Glutamatergic neuron (in vitro differentiated cells): ENCODE measurements around the gene FA2H. TPM values are rescaled to one million over a fixed set of nuclear protein-coding genes. Genes with fewer than 3 reads are reported as not detected.

Experiments used
- DNase-seq: peaks from one replicate; pipeline ENCODE4 v3.0.0; 2022
- H3K27ac Mint-ChIP-seq: one replicate; pipeline ENCODE4 v1.8.0; 2020; ENCODE audit warnings: mild to moderate bottlenecking, mixed read lengths, inconsistent platforms; ENCODE audit not compliant: unreplicated experiment
- H3K27me3 Mint-ChIP-seq: one replicate; pipeline ENCODE4 v1.8.0; 2020; ENCODE audit warnings: mild to moderate bottlenecking, moderate library complexity, mixed read lengths, inconsistent platforms; ENCODE audit not compliant: unreplicated experiment
- H3K36me3 Mint-ChIP-seq: one replicate; pipeline ENCODE4 v1.8.0; 2020; ENCODE audit warnings: mild to moderate bottlenecking, mixed read lengths, inconsistent platforms; ENCODE audit not compliant: unreplicated experiment
- H3K4me1 Mint-ChIP-seq: one replicate; pipeline ENCODE4 v1.8.0; 2020; ENCODE audit warnings: mild to moderate bottlenecking, low read depth, mixed read lengths, inconsistent platforms; ENCODE audit not compliant: unreplicated experiment
- H3K4me3 Mint-ChIP-seq: one replicate; pipeline ENCODE4 v1.8.0; 2020; ENCODE audit warnings: mild to moderate bottlenecking, mixed read lengths, inconsistent platforms; ENCODE audit not compliant: unreplicated experiment
- H3K9me3 Mint-ChIP-seq: one replicate; pipeline ENCODE4 v1.8.0; 2020; ENCODE audit warnings: mild to moderate bottlenecking, moderate library complexity, mixed read lengths, inconsistent platforms; ENCODE audit not compliant: unreplicated experiment
- total RNA-seq: library from RNA; stranded (reverse); fragmentation: NEBNext Ultra II Directional; extraction: Animal tissue kit (Norgen Biotek cat#: 25700); gene quantifications from one replicate; pipeline ENCODE4 v1.2.1, GENCODE V29; 2021; ENCODE audit not compliant: unreplicated experiment
- TF ChIP-seq, protein P1 (sequence below): fragments of 200-600 bp; sonication (generic); IDR thresholded peaks from one replicate; pipeline ENCODE4 v1.5.0; 2021; ENCODE audit not compliant: partially characterized antibody, unreplicated experiment

Gene FA2H
- total RNA-seq, 1 donor from 2014 or later = not detected

DNA sequence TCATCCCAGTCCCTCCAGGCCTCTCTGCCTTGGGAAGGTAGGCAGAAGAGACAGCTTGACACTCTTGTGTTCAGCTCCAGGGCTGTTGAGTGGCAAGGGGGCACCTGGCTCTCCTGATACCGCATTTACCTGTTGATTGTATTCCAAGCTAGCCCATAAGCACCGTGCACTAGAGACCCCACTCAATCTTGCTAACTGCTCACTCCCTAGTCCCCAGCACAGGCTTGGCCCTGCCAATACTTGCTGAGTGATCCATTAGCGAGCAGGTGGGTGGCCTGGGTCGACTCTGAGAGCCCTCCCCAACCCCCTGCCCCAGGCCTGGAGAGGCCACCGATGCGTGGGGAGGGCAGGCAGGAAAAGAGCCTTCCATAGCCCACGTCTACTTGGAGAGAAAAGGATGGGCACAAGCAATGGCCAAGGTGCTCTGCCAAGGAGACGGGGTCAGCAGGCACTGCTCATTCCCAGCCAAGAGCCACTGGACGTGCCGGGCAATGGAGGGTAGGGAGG, 29.5 kb downstream of the FA2H start:
- H3K27ac Mint-ChIP-seq = no peak overlapping the region
- H3K27me3 Mint-ChIP-seq = no peaks in the 10 kb centered on the region
- H3K4me1 Mint-ChIP-seq = peaks cover 2% of the 10 kb centered on the region
- H3K36me3 Mint-ChIP-seq = no peaks in the 10 kb centered on the region
- H3K4me3 Mint-ChIP-seq = no peak overlapping the region
- H3K9me3 Mint-ChIP-seq = no peaks in the 10 kb centered on the region
- TF ChIP-seq, protein P1, sequence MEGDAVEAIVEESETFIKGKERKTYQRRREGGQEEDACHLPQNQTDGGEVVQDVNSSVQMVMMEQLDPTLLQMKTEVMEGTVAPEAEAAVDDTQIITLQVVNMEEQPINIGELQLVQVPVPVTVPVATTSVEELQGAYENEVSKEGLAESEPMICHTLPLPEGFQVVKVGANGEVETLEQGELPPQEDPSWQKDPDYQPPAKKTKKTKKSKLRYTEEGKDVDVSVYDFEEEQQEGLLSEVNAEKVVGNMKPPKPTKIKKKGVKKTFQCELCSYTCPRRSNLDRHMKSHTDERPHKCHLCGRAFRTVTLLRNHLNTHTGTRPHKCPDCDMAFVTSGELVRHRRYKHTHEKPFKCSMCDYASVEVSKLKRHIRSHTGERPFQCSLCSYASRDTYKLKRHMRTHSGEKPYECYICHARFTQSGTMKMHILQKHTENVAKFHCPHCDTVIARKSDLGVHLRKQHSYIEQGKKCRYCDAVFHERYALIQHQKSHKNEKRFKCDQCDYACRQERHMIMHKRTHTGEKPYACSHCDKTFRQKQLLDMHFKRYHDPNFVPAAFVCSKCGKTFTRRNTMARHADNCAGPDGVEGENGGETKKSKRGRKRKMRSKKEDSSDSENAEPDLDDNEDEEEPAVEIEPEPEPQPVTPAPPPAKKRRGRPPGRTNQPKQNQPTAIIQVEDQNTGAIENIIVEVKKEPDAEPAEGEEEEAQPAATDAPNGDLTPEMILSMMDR = no peak
- DNase-seq = no peak

DNA sequence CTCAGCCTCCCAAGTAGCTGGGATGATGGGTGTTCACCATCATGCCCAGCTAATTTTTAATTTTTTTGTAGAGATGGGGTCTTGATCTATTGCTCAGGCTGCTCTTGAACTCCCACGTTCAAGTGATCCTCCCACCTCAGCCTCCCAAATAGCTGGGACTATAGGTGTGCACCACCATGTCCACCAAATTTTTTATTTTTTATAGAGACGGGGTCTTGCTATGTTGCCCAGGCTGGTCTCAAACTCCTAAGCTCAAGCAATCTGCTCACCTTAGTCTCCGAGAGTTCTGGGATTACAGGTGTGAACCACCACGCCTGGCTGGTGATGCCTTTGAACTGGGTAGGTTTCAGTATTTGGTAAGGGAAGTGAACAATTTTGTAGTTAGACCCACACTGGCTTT, 30.1 kb downstream of the FA2H start:
- Mint-ChIP-seq H3K4me3 (no peak overlapping the region), H3K27me3 (peaks cover 2% of the 10 kb centered on the region), H3K36me3 (no peaks in the 10 kb centered on the region), H3K9me3 (no peaks in the 10 kb centered on the region), H3K4me1 (peaks cover 2% of the 10 kb centered on the region), H3K27ac (no peak overlapping the region)
- DNase-seq = no peak
- TF ChIP-seq, protein P1 = no peak

DNA sequence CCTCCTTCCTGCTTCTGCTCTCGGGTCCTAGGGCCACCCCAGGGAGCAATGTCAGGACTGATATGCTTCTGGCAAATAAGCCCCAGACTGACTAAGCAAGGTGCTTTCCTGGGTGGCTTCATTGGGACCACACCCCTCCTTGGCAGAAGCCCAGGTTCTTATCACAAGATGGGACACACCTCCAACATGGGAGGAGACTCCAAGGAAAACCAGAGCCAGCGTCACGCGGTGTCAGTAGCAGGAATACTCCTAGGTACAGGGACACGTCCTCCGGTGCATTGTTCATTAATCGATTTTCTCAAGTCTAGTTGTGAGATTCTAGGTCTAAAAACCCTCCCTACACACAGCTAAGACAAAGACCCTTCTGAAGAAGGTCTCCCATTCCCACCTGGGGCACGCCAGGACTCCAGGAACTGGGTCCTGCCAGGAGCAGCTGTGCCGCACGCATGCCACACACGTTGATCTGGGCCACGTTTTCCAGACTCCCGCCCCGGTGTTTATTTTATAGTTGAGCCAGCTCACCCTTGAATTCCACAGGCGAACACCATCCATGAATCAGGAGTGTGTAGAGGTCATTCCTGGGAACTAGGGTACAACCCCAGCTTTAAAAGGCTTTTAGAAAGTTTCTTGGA, 30.8 kb downstream of the FA2H start:
- Mint-ChIP-seq H3K36me3 (no peaks in the 10 kb centered on the region), H3K4me1 (peaks cover 2% of the 10 kb centered on the region), H3K27ac (no peak overlapping the region), H3K9me3 (no peaks in the 10 kb centered on the region), H3K4me3 (no peak overlapping the region), H3K27me3 (peaks cover 2% of the 10 kb centered on the region)
- no peak for DNase-seq
- TF ChIP-seq, protein P1 = no peak

DNA sequence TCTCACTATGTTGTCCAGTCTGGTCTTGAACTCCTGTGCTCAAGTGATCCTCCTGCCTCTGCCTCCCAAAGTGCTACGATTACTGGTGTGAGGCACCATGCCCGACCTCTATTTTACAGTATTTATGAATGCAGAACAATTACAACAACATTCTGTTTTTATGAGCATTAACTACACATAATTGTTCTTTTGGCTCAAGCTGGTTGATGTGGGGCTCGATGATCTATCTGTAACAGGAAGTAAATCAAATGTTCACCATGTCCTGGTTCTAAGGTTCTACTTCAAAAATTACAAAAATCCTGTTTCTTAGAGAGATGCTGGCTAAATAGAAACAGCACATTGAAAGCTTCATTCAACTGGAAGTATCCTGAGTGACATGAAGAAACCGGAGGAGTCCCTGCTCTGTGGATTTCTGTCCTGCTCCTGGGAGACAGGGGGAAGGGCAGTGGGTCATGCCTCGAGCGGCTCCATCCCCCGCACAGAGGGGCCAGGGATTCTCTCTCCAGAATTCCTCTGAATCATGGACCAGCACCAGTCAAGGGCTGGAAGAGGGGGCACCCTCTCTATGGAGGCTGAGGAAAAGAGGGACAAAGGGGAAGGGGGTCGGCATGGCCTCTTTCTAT, 31.5 kb downstream of the FA2H start:
- Mint-ChIP-seq H3K4me1 (peaks cover 2% of the 10 kb centered on the region), H3K4me3 (no peak overlapping the region), H3K9me3 (no peaks in the 10 kb centered on the region), H3K27me3 (peaks cover 2% of the 10 kb centered on the region), H3K27ac (no peak overlapping the region), H3K36me3 (no peaks in the 10 kb centered on the region)
- no peak for DNase-seq
- TF ChIP-seq, protein P1 = no peak

DNA sequence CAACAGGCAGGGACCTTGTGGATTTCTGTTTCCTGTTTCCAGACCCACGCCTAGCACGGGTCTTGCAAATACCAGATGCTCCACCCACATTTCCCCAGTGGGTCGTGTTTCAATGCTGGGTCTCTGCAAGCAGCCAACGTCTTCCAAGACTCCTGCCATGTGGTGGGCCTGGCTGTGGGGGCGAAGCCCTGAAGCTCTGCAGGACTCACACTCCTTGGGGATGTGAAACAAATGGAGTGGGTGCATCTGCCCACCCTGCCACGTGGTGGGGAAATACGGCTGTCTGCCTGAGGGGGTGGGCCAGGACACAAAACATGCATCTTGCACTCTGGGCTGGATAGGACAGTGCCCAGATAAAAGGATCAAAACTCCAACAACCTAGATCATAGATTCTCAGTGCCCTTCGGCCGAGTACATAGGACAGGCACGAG, 32.6 kb downstream of the FA2H start:
- Mint-ChIP-seq H3K4me3 (no peak overlapping the region), H3K36me3 (no peaks in the 10 kb centered on the region), H3K27ac (no peak overlapping the region), H3K9me3 (no peaks in the 10 kb centered on the region), H3K4me1 (peaks cover 2% of the 10 kb centered on the region), H3K27me3 (peaks cover 2% of the 10 kb centered on the region)
- no peak for DNase-seq
- TF ChIP-seq, protein P1 = no peak
